HepG2 (cell line): ENCODE data around the gene FAAP100. TPM values are rescaled to one million over a fixed set of nuclear protein-coding genes. Genes with fewer than 3 reads are reported as not detected.

Experiments
- ELF4 ChIP-seq: sonication (generic); formaldehyde crosslinking; IDR thresholded peaks from 2 replicates; pipeline ENCODE4 v1.5.0; 2020; ENCODE audit warnings: missing genetic modification reagents, mild to moderate bottlenecking, moderate library complexity, borderline replicate concordance
- KDM3A ChIP-seq: IDR thresholded peaks from 2 replicates; pipeline ENCODE4 v1.6.1; 2018; ENCODE audit warnings: low read depth, missing compliant biosample characterization
- MTA1 ChIP-seq: sonication (generic); formaldehyde crosslinking; IDR thresholded peaks from 2 replicates; pipeline ENCODE4 v1.4.0; 2020; ENCODE audit warnings: missing genetic modification reagents, mild to moderate bottlenecking, borderline replicate concordance
- NAIF1 ChIP-seq: sonication (generic); formaldehyde crosslinking; IDR thresholded peaks from 2 replicates; pipeline ENCODE4 v1.5.0; 2020; ENCODE audit warnings: mild to moderate bottlenecking, missing genetic modification reagents, borderline replicate concordance
- NR3C1 ChIP-seq: sonication (generic); formaldehyde crosslinking; IDR thresholded peaks from 2 replicates; pipeline ENCODE4 v1.4.0; 2020; ENCODE audit warnings: missing genetic modification reagents
- YY1 ChIP-seq: IDR thresholded peaks from 2 replicates; pipeline ENCODE4 v1.6.1; 2011; ENCODE audit warnings: low read length, low read depth, moderate library complexity, mild to moderate bottlenecking; ENCODE audit not compliant: insufficient read depth, insufficient replicate concordance
- ZNF75D ChIP-seq: sonication (generic); formaldehyde crosslinking; IDR thresholded peaks from 2 replicates; pipeline ENCODE4 v1.8.1; 2023; ENCODE audit warnings: missing genetic modification reagents, mild to moderate bottlenecking, borderline replicate concordance
- polyA plus RNA-seq, 8 experiments: library from polyadenylated mRNA; depleted of rRNA in 3 of 8; stranded (reverse) in 7 of 8; unstranded in 1 of 8; fragments of >200 nt; fragmentation: Illumina TruSeq in 4 of 8; extraction: Trizol in 4 of 8; gene quantifications; 2 replicates each; pipeline versions ENCODE4 v1.2.1 to v1.2.3, GENCODE V29; 2011 to 2016; ENCODE audit warnings: low read depth in 4 of 8, missing spikeins in 1 of 8, mixed read lengths in 1 of 8; ENCODE audit not compliant: insufficient read depth in 1 of 8
- total RNA-seq, 5 experiments: library from RNA; depleted of rRNA; stranded (reverse); fragments of >200 nt; fragmentation: Illumina TruSeq; extraction: Trizol; gene quantifications; 2 replicates each; pipeline ENCODE4 v1.2.3, GENCODE V29; 2016; ENCODE audit warnings: low read depth in 1 of 5
- TF ChIP-seq, protein P1 (sequence below): sonication (generic); formaldehyde crosslinking; IDR thresholded peaks from 2 replicates; pipeline ENCODE4 v1.5.1; 2020; ENCODE audit warnings: missing genetic modification reagents, mild to moderate bottlenecking, borderline replicate concordance
- TF ChIP-seq, protein P2 (sequence below): sonication (generic); formaldehyde crosslinking; IDR thresholded peaks from 2 replicates; pipeline ENCODE4 v1.5.0; 2020; ENCODE audit warnings: missing genetic modification reagents, mild to moderate bottlenecking, borderline replicate concordance
- TF ChIP-seq, protein P3 (sequence below): sonication (generic); formaldehyde crosslinking; IDR thresholded peaks from 2 replicates; pipeline ENCODE4 v1.8.1; 2023; ENCODE audit warnings: mild to moderate bottlenecking, moderate library complexity, missing genetic modification reagents
- TF ChIP-seq, protein P4 (sequence below): IDR thresholded peaks from 2 replicates; pipeline ENCODE4 v1.4.0; 2020; ENCODE audit warnings: mild to moderate bottlenecking, missing genetic modification reagents
- TF ChIP-seq, protein P5 (sequence below): sonication (generic); formaldehyde crosslinking; conservative IDR thresholded peaks from 2 replicates; pipeline ENCODE4 v1.8.0; 2022; ENCODE audit warnings: missing genetic modification reagents
- TF ChIP-seq, protein P6 (sequence below): sonication (generic); formaldehyde crosslinking; IDR thresholded peaks from 2 replicates; pipeline ENCODE4 v1.4.0; 2020; ENCODE audit warnings: missing genetic modification reagents

FAAP100 gene
- total and polyA plus RNA-seq, 2 of the 13 experiments (the other 11 are each of a cell fraction or from before 2014, with no cell fraction given) = 7.6 to 20.8 TPM

DNA sequence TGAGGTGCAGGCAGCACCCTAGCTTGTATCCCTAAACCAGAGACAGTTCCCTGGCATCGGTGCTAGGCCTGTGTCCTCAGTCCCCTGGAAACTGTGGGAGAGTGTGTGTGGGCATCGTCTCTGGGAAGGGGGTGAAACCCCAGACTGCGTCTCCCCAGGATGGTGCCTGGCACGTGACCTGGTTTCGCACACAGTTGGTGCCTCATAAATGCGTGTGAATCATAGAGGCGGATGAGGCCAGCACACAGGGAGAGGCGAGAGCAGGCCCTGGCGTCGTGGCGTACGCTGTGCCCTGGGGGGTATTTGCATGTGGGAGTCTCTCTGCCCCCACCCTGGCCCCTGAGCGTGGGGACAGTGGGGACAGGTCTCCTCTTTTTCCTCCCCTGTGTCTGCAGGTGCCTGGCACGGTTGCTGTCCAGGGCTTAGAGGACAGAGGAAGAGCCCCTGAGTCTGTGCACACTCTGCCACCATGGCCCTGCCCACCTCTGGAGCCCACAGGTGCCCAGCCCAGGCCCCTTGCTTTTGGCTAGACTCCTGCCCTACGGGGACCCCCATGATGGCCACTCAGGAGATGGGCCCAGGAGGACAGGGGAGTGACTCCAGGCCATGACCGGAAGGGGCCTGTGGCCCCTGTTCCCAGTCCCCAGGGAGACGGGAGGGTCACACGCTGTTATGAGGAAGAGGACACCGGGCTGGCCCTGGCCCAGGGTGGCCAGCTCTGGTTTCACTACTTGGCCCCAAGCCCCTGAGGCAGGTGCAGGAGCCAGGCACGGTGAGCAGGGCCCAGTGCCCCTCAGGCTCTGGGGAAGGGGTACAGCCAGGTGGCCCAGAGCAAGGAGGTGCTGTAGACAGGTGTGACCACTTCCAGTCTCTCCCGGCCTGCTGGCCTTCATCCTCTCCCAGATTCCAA, 25.2 kb downstream of the FAAP100 start (continued):
- TF ChIP-seq ELF4 (CRISPR knock-in tag) = no peak
- TF ChIP-seq, protein P1, sequence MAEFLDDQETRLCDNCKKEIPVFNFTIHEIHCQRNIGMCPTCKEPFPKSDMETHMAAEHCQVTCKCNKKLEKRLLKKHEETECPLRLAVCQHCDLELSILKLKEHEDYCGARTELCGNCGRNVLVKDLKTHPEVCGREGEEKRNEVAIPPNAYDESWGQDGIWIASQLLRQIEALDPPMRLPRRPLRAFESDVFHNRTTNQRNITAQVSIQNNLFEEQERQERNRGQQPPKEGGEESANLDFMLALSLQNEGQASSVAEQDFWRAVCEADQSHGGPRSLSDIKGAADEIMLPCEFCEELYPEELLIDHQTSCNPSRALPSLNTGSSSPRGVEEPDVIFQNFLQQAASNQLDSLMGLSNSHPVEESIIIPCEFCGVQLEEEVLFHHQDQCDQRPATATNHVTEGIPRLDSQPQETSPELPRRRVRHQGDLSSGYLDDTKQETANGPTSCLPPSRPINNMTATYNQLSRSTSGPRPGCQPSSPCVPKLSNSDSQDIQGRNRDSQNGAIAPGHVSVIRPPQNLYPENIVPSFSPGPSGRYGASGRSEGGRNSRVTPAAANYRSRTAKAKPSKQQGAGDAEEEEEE = no peak
- no peak for TF ChIP-seq KDM3A (CRISPR knock-in tag)
- no peak for TF ChIP-seq NAIF1
- TF ChIP-seq, protein P2, sequence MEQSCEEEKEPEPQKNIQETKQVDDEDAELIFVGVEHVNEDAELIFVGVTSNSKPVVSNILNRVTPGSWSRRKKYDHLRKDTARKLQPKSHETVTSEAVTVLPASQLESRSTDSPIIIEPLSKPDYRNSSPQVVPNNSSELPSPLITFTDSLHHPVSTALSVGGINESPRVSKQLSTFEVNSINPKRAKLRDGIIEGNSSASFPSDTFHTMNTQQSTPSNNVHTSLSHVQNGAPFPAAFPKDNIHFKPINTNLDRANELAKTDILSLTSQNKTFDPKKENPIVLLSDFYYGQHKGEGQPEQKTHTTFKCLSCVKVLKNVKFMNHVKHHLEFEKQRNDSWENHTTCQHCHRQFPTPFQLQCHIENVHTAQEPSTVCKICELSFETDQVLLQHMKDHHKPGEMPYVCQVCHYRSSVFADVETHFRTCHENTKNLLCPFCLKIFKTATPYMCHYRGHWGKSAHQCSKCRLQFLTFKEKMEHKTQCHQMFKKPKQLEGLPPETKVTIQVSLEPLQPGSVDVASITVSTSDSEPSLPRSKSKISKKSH (CRISPR knock-in tag) = no peak
- TF ChIP-seq, protein P3, sequence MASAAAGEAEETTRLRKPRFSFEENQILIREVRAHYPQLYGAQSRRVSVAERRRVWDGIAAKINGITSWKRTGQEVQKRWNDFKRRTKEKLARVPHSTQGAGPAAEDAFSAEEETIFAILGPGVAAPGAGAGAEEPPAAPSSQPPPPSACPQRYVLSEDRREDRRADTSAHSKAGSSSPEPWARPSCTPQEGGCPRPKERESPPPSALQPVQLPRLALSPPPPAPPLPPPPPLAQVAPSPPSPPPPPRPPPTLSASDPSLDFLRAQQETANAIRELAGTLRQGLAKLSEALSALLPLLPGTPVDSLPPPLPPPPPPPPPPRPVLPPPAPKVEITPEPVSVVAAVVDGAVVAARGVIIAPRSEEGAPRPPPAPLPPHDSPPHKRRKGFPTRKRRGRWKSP (CRISPR knock-in tag) = no peak
- TF ChIP-seq, protein P4, sequence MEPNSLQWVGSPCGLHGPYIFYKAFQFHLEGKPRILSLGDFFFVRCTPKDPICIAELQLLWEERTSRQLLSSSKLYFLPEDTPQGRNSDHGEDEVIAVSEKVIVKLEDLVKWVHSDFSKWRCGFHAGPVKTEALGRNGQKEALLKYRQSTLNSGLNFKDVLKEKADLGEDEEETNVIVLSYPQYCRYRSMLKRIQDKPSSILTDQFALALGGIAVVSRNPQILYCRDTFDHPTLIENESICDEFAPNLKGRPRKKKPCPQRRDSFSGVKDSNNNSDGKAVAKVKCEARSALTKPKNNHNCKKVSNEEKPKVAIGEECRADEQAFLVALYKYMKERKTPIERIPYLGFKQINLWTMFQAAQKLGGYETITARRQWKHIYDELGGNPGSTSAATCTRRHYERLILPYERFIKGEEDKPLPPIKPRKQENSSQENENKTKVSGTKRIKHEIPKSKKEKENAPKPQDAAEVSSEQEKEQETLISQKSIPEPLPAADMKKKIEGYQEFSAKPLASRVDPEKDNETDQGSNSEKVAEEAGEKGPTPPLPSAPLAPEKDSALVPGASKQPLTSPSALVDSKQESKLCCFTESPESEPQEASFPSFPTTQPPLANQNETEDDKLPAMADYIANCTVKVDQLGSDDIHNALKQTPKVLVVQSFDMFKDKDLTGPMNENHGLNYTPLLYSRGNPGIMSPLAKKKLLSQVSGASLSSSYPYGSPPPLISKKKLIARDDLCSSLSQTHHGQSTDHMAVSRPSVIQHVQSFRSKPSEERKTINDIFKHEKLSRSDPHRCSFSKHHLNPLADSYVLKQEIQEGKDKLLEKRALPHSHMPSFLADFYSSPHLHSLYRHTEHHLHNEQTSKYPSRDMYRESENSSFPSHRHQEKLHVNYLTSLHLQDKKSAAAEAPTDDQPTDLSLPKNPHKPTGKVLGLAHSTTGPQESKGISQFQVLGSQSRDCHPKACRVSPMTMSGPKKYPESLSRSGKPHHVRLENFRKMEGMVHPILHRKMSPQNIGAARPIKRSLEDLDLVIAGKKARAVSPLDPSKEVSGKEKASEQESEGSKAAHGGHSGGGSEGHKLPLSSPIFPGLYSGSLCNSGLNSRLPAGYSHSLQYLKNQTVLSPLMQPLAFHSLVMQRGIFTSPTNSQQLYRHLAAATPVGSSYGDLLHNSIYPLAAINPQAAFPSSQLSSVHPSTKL (CRISPR knock-in tag) = no peak
- TF ChIP-seq NR3C1 (CRISPR knock-in tag) = no peak
- TF ChIP-seq YY1 = no peak
- TF ChIP-seq, protein P5, sequence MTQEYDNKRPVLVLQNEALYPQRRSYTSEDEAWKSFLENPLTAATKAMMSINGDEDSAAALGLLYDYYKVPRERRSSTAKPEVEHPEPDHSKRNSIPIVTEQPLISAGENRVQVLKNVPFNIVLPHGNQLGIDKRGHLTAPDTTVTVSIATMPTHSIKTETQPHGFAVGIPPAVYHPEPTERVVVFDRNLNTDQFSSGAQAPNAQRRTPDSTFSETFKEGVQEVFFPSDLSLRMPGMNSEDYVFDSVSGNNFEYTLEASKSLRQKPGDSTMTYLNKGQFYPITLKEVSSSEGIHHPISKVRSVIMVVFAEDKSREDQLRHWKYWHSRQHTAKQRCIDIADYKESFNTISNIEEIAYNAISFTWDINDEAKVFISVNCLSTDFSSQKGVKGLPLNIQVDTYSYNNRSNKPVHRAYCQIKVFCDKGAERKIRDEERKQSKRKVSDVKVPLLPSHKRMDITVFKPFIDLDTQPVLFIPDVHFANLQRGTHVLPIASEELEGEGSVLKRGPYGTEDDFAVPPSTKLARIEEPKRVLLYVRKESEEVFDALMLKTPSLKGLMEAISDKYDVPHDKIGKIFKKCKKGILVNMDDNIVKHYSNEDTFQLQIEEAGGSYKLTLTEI (CRISPR knock-in tag) = no peak
- no peak for TF ChIP-seq ZNF75D (CRISPR knock-in tag)
- no peak for TF ChIP-seq MTA1 (CRISPR knock-in tag)
- TF ChIP-seq, protein P6, sequence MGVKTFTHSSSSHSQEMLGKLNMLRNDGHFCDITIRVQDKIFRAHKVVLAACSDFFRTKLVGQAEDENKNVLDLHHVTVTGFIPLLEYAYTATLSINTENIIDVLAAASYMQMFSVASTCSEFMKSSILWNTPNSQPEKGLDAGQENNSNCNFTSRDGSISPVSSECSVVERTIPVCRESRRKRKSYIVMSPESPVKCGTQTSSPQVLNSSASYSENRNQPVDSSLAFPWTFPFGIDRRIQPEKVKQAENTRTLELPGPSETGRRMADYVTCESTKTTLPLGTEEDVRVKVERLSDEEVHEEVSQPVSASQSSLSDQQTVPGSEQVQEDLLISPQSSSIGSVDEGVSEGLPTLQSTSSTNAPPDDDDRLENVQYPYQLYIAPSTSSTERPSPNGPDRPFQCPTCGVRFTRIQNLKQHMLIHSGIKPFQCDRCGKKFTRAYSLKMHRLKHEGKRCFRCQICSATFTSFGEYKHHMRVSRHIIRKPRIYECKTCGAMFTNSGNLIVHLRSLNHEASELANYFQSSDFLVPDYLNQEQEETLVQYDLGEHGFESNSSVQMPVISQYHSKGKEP (CRISPR knock-in tag) = no peak
